ENCODE measurements around the gene ACOT8. TPM values are rescaled to one million over a fixed set of nuclear protein-coding genes. Genes with fewer than 3 reads are reported as not detected.

Gene ACOT8
- total and polyA plus RNA-seq, 2 donors (not counting 3 experiments of a cell fraction or from before 2014, with no cell fraction given), result 15.5 to 50.9 TPM

DNA sequence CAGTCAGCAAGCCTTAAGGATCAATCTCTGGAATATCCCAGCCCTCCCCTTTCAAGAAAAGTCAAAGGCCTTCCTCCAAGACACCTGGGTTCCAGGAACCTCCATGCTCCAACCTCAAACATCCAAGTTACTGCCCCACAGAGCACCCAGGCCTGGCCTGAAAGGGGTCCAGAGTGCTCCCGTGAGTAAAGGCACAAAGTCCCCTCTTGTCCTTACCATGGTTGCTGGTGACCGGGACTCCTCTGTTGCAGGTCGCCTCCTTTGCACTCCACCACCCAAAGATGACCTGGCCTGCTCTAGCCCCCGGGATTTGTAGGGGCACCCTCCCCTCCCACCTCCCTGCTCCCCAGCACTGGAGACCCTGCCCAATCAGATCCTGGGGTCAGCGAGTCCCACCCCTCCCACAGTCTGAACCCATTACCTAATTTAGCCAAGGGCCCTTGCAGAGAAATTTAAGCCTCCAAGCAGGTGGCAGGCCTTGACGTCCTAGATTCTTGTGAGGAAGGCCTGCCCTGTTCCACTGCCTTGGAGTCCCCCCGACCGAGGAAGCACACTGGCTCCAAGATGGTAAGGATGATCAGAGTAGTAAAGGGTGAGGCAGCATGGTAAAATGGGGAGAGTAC lies 30.1 kb downstream of the ACOT8 start, which contains the start of gene TNNC2:
Gene TNNC2, minus strand, starts transcription at position 283 of the 623 bp plus-strand sequence. Its CDS starts 64 bp downstream, at position 219.
- H3K4me3 ChIP-seq (replicated peaks in 1 of 3; ENCODE audit: insufficient read depth in 1 of 3, low read depth in 1 of 3, low read length in 3 of 3), result no peak within 1 kb of the TSS
- no peaks in the 10 kb centered on the region for H3K79me2 ChIP-seq (ENCODE audit: control insufficient read depth, insufficient read depth, low read length)
- H3K27ac ChIP-seq (ENCODE audit: insufficient read depth, low read depth, low read length), result no peak within 1 kb of the TSS
- TF ChIP-seq EZH2 (IDR thresholded peaks at IDR 0.05; ENCODE audit: borderline replicate concordance, low read depth, low read length, severe bottlenecking), result no peak
- no peak within 1 kb of the TSS for H2AFZ ChIP-seq (ENCODE audit: low read depth, low read length)
- intact Hi-C loops (cut with micrococcal nuclease), result no loop called here
- dilution Hi-C loops (cut with MboI; ENCODE audit: extremely low pct_ligation_motif_present, low sequenced_read_pairs), result no loop called here
- BruUV-seq (replicated peaks), result no TSS peak
- H3K4me1 ChIP-seq (ENCODE audit: control insufficient read depth, extremely low read depth, insufficient read depth, low read length), result peaks cover 4% of the 10 kb centered on the region
- CTCF ChIA-PET, result interaction anchor here (1.1 to 1.6 kb wide), 2 partner anchors 120 to 143 kb away, joined by 3 to 10 read pairs; no protein-coding TSS in a partner anchor
- peaks cover 11 to 16% of the 10 kb centered on the region in 2 experiments for H3K27me3 ChIP-seq (ENCODE audit: control insufficient read depth in 2 of 2, insufficient read depth in 2 of 2, low read length in 2 of 2)
- H3K36me3 ChIP-seq (ENCODE audit: control insufficient read depth in 2 of 2, extremely low read depth in 1 of 2, insufficient read depth in 2 of 2, low read length in 2 of 2), result no peaks in the 10 kb centered on the region
- H3K4me2 ChIP-seq (ENCODE audit: insufficient read depth, low read length), result no peak within 1 kb of the TSS
- no peaks in the 10 kb centered on the region for H3K9me1 ChIP-seq (replicated peaks; ENCODE audit: control insufficient read depth, extremely low read depth, insufficient read depth, low read length)
- H3K9me3 ChIP-seq (replicated peaks; ENCODE audit: control insufficient read depth, insufficient read depth, low read length), result no peaks in the 10 kb centered on the region
- POLR2A ChIA-PET, result no interaction called here
- DNase-seq (ENCODE audit: low read depth, low spot score) (no peak), FAIRE-seq (no peak)
- no peaks in the 10 kb centered on the region for H4K20me1 ChIP-seq (replicated peaks; ENCODE audit: control insufficient read depth, extremely low read depth, insufficient read depth, low read length)
- no peak within 1 kb of the TSS for H3K9ac ChIP-seq (replicated peaks; ENCODE audit: extremely low read depth, insufficient read depth, low read length)

DNA sequence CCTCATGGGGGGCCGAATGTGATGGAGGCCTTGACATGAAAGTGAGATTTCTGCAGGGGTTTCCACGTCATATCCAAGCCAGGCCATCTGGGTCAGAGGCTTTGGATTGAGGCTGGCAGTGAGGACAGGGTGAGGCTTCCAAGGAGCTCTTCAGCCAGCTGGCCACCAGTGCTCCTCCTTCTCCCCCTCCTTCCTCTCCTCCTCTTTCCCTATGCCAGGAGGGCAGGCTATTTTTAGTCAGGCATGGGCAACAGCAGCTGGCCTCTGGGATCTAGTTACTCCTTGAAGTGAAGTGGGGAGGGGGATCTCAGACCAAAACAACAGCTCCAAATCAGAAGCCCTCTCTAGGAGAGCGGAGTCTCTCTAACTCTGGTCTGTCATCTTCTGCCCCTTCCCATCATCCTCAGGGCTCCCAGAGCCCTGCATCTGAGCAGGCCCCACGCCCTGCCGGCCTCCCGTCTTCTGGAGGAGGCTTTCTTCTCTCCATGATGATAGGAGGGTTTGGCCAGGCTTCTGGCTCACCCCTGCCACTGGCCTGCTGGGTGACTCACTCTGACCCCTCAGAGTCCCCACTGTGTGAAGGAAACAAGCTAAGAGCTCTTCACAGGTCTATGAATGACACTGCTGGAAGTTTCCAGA lies 30.7 kb downstream of the ACOT8 start:
- Histone ChIP-seq H3K27me3 (ENCODE audit: control insufficient read depth in 2 of 2, insufficient read depth in 2 of 2, low read length in 2 of 2) (peaks cover 11 to 16% of the 10 kb centered on the region in 2 experiments), H3K9me3 (replicated peaks; ENCODE audit: control insufficient read depth, insufficient read depth, low read length) (no peaks in the 10 kb centered on the region), H3K4me1 (ENCODE audit: control insufficient read depth, extremely low read depth, insufficient read depth, low read length) (peaks cover 4% of the 10 kb centered on the region), H3K36me3 (ENCODE audit: control insufficient read depth in 2 of 2, extremely low read depth in 1 of 2, insufficient read depth in 2 of 2, low read length in 2 of 2) (no peaks in the 10 kb centered on the region), H2AFZ (ENCODE audit: low read depth, low read length) (no peak overlapping the region), H3K9me1 (replicated peaks; ENCODE audit: control insufficient read depth, extremely low read depth, insufficient read depth, low read length) (no peaks in the 10 kb centered on the region), H3K9ac (replicated peaks; ENCODE audit: extremely low read depth, insufficient read depth, low read length) (no peak overlapping the region), H4K20me1 (replicated peaks; ENCODE audit: control insufficient read depth, extremely low read depth, insufficient read depth, low read length) (no peaks in the 10 kb centered on the region), H3K27ac (ENCODE audit: insufficient read depth, low read depth, low read length) (no peak overlapping the region), H3K79me2 (ENCODE audit: control insufficient read depth, insufficient read depth, low read length) (no peaks in the 10 kb centered on the region), H3K4me2 (ENCODE audit: insufficient read depth, low read length) (no peak overlapping the region), H3K4me3 (replicated peaks in 1 of 3; ENCODE audit: insufficient read depth in 1 of 3, low read depth in 1 of 3, low read length in 3 of 3) (no peak overlapping the region)
- no TSS peak for BruUV-seq (replicated peaks)
- ChIA-PET CTCF (interaction anchor here (0.9 to 1.6 kb wide), 6 partner anchors 11 to 197 kb away, joined by 3 to 10 read pairs (median 3); no protein-coding TSS in a partner anchor), POLR2A (no interaction called here)
- FAIRE-seq, result no peak
- TF ChIP-seq, protein P1, sequence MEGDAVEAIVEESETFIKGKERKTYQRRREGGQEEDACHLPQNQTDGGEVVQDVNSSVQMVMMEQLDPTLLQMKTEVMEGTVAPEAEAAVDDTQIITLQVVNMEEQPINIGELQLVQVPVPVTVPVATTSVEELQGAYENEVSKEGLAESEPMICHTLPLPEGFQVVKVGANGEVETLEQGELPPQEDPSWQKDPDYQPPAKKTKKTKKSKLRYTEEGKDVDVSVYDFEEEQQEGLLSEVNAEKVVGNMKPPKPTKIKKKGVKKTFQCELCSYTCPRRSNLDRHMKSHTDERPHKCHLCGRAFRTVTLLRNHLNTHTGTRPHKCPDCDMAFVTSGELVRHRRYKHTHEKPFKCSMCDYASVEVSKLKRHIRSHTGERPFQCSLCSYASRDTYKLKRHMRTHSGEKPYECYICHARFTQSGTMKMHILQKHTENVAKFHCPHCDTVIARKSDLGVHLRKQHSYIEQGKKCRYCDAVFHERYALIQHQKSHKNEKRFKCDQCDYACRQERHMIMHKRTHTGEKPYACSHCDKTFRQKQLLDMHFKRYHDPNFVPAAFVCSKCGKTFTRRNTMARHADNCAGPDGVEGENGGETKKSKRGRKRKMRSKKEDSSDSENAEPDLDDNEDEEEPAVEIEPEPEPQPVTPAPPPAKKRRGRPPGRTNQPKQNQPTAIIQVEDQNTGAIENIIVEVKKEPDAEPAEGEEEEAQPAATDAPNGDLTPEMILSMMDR (IDR thresholded peaks at IDR 0.05; ENCODE audit: extremely low read depth in 1 of 2, insufficient read depth in 1 of 2, low read depth in 1 of 2, low read length in 2 of 2), result no peak
- TF ChIP-seq MYC (IDR thresholded peaks at IDR 0.05; ENCODE audit: low read depth, low read length) (no peak), GATA2 (IDR thresholded peaks at IDR 0.05; ENCODE audit: insufficient read depth, insufficient read length, low read depth, low read length) (no peak), FOS (IDR thresholded peaks at IDR 0.05; ENCODE audit: borderline replicate concordance, insufficient read depth, low read length) (no peak), JUN (IDR thresholded peaks at IDR 0.05; ENCODE audit: borderline replicate concordance, insufficient read depth, insufficient read length, low read depth) (no peak), POLR2A (IDR thresholded peaks at IDR 0.05; ENCODE audit: low read depth, low read length) (no peak), POLR2AphosphoS5 (IDR thresholded peaks at IDR 0.05; ENCODE audit: insufficient read depth, low read depth, low read length) (no peak), EZH2 (IDR thresholded peaks at IDR 0.05; ENCODE audit: borderline replicate concordance, low read depth, low read length, severe bottlenecking) (no peak)
- TF ChIP-seq, protein P2, sequence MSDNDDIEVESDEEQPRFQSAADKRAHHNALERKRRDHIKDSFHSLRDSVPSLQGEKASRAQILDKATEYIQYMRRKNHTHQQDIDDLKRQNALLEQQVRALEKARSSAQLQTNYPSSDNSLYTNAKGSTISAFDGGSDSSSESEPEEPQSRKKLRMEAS (IDR thresholded peaks at IDR 0.05; ENCODE audit: insufficient read depth, insufficient read length), result no peak
- intact Hi-C loops (cut with micrococcal nuclease), result no loop called here
- DNase-seq (ENCODE audit: low read depth, low spot score), result no peak
- dilution Hi-C loops (cut with MboI; ENCODE audit: extremely low pct_ligation_motif_present, low sequenced_read_pairs), result no loop called here
